ACHN (cell line): Measurements from ENCODE around the gene CTSL.
"Not testable (repeated sequence)": the region's sequence is repeated elsewhere in the genome, so short reads cannot be mapped to it uniquely, and the experiment has no call there.

Experiments
- DNase-seq: peaks from one replicate; pipeline ENCODE4 v3.0.0-alpha.2; 2015
- in situ Hi-C: cut with HindIII; loops from 2 replicates; pipeline ENCODE4 v1.10.0; 2017; ENCODE audit warnings: low sequenced_read_pairs, low pct_ligation_motif_present, low pct_unique_long_range_greater_than_20kb

Gene CTSL

DNA sequence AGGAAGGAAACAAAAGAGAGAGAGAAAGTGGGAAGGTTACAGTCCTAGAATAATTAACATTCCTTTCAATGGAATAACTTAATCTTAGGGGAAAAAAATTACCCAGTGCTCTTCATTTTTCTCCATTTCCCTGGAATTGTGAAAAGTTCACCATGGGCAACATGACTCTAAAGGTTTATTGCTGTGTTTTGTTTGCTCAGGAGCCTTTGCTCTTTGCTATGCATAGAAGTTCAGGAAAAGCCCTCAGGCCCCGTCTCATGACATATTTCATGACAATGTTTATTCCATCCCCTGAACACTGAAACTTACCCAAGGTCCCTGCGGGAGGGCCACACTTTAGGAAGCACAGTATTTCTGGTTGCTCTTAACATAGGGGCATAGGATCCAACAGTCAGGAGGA, 9.8 kb upstream of the CTSL start:
- in situ Hi-C loops, result no loop called here
- no peak for DNase-seq

GRCh38 chr9:87717456-87717855, 8.5 kb upstream of the CTSL start:
- no peak for DNase-seq
- in situ Hi-C loops, result no loop called here

DNA sequence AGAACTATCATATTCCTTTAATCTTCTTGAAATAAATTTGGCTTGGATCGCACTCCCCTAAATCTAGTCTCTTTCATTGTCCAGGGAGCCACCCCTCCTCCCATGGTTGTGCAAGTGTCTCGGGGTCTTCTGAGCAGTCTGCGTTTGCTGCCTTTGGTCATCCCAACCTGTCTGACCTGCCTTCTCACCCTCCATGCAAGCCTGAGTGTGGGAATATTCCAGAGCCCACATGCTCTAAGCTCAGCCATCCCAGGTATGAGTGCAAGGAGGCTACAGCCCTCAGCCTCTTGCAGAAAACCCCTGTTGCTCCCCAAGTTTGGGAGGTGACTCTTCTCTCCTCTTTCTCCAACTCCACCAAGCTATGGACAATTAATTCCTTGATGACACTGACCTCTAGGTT, 7.7 kb upstream of the CTSL start:
- no peak for DNase-seq
- in situ Hi-C loops, result no loop called here

GRCh38 chr9:87718852-87719612, 6.9 kb upstream of the CTSL start:
- no peak for DNase-seq
- in situ Hi-C loops, result no loop called here

DNA sequence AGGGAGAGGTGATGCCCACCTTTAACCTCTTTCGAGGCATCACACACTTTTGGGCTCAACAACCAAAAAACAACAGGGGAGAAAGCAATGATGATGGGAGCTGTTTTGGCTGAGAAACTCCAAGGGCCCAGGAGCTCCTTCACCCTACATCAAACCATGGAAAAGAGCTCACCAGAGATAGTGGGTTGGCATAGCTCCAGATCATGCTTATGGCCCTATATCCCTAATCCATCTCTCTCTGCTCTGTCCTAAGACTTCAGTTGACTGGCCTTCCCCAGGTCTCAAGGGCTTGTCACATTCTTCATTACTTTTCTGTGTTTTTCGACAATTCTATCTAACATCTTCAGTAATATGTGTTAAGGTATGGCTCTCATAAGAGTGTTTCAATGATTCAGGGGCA, 5.7 kb upstream of the CTSL start:
- in situ Hi-C loops, result no loop called here
- DNase-seq, result no peak

DNA sequence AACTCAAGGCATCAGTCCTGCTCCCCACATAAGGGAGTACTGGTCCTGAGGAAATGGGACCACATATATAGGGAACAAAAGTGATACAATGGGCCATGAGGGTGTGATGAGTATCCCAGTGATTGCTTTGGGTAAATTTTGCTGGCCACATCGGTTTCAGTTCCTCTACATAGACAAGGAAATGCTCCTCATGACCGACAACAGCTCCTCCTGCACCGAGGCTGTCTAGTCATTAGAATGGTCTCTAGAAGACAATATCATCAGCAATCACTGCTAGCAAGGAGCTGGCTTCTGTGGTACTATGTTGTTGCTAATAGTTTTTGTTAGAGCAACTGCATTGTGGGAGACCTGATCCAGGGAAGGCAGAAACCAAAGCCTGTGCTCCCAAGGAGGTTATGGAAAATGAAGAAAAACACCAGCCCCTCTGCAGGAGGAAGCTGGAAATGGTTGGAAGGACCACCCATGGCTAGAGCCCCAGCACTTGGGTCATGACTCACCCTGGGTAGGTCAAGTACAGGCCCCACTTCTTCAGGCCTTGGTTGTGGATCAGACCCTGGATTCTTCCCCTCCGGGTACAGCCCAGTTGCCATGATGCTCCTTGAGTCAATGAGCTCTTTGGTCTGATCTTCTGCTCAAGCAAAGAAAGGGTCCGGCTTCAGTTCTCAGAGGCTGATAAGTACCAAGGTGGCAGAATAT, 3.4 kb upstream of the CTSL start:
- in situ Hi-C loops, result no loop called here
- DNase-seq, result no peak

GRCh38 chr9:87725356-87725899, 491 bp upstream of the CTSL start:
- in situ Hi-C loops, result no loop called here
- DNase-seq, result no peak

GRCh38 chr9:87729246-87729645, 3.3 kb downstream of the CTSL start:
- DNase-seq, result no peak
- in situ Hi-C loops, result no loop called here

DNA sequence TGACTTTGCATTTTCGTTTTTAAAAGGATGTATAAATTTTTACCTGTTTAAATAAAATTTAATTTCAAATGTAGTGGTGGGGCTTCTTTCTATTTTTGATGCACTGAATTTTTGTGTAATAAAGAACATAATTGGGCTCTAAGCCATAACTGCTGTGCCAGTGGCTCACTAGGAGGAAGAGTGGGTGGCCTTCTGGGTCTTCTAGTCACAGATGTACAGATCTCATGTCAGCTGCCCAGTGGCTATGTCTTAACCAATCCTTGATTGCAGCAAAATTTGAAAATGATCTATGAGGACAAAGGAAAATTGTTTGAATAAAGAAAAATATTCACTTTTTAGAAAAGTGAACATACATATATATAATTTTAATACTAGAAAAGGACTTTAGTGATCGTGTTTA, 5.4 kb downstream of the CTSL start:
- DNase-seq, result no peak
- in situ Hi-C loops, result no loop called here

DNA sequence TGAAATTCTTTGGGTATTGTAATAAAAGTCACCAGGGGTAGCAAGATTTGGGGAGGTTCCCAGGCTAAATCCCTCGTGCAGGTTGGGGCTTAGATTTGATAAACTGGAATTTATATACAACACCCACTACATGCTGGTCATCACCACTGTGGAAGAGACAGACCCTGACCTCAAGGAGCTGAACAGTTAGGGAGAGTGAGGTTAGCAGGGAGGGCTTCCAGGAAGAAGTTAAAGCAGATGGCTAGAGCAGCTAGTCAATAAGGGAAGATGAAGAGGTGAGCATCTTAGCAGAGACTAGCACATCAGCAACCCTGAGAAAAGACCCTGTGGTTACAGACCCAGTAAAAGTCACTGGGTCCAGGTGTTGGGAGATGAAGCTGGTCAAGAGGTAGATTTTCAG, 6.4 kb downstream of the CTSL start:
- no peak for DNase-seq
- in situ Hi-C loops, result no loop called here

GRCh38 chr9:87732756-87733155, 6.8 kb downstream of the CTSL start:
- DNase-seq, result no peak
- in situ Hi-C loops, result no loop called here

DNA sequence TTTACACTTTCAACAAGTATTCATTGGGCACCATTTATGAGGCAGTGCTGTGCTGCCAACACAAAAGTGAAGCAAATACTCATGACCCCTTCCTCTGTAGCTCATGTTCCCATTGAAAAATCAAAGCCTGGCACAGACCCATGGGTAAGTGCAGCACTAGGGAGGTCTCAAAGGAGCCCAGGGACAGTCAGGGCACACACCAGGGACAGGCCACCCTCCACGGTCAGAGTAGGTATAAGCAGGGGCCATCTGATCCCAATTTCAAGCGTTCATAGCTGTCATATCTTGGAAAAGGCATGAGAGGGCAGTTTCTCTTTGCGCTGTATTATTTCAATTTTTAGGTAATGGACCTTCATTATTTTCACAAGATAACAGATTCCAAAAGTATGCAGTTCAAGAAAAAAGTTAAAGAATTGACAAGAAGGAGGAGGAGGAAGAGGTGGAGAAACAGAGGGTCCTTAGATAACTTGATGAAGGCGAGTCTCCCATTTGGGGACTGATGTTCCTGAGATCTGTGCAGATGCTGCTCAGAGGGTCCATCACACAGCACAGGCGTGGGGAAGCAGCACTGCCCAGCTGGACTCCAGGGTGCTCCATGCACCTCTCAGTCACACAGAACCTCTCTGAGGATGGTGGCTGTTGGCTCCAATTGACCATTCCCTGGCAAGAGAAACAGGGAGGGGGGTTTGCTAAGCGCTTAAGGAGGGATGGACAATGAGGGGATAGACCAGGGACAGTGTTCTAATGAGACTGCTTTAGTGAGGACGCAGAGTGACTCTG, 7.5 kb downstream of the CTSL start:
- in situ Hi-C loops, result no loop called here
- no peak for DNase-seq

DNA sequence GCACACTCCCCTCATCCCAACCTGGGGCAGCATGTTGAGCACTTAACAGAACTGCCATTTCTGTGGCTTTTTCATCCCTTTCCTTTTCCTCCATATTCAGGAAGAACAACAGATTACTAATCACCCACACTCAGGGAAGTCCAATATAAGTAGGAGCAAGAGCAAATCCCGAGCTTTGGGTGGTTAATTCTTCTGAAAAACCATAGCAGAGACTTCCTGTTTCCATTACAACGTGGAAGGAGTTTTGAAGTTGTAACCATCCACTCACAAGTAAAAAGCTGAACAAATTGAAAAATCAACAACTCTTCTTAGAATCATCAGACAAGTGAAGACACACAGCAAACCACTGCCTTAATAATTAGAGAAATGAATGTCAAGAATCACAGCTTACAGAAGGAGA, 8.2 kb downstream of the CTSL start:
- in situ Hi-C loops, result no loop called here
- no peak for DNase-seq

GRCh38 chr9:87739546-87739945, 13.6 kb downstream of the CTSL start:
- DNase-seq, result no peak
- in situ Hi-C loops, result no loop called here

DNA sequence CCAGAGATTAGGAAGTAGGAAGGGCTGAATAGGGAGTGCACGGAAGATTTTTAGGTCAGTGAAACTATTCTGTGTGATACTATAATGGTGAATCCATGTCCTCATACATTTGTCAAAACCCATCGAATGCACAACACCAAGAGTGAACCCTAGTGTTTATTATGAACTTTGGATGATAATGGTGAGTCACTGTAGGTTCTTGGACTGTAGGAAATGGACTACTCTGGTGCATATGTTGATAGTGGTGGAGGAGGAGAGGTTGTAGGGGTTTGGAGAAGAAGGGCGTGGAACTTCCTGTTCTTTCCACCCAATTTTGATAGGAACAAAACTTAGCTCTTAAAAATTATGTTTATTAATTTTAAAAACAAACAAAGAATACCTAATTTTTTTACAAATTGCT, 14.3 kb downstream of the CTSL start:
- in situ Hi-C loops, result no loop called here
- DNase-seq, result no peak

DNA sequence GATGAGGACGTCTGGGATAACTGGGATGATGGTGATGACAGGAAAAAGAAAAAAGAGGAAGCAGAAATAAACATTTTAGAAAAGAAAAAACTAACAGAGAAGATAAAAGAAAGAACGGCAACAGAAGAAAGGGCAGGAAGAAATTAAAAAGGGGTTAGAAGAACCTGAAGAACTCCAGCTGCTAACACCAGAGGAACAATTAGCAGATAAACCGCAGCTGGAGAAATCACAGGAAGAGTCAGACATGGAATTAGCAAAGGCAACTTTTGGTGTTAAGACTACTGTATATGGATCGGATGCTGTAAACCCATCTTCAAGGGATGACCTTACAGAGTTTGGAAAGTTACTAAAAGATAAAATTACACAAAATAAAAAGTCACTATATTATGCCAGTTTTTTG, 15.4 kb downstream of the CTSL start:
- DNase-seq, result no peak
- in situ Hi-C loops, result no loop called here

DNA sequence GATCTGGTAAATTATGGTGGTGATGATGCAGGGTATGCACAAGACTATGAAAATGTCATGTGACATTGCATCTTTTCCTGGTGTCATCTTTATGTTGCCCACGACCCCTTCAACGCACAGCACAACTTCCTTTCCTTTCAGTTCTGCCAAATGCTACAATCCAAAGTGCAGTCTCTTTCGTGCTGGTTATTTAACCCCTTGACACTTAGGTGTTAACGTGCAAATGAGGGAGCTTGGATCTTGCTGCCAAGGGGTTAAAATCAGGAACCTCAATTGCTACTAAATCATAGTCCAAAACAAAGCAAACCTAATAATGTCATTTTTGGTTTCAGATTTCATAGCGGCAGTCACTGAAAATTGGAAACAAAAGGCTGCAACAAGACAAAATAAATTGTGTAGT, 16.0 kb downstream of the CTSL start:
- DNase-seq, result no peak
- in situ Hi-C loops, result no loop called here

- DNase-seq, result no peak
- in situ Hi-C loops, result no loop called here
Observed at GRCh38 chr9:87742813-87743428, 17.0 kb downstream of the CTSL start.

- DNase-seq, in situ Hi-C loops: not testable (repeated sequence)
Observed at GRCh38 chr9:87744247-87744646, 18.3 kb downstream of the CTSL start.
